ENCODE results near the gene OR6P1.

Gene OR6P1, protein sequence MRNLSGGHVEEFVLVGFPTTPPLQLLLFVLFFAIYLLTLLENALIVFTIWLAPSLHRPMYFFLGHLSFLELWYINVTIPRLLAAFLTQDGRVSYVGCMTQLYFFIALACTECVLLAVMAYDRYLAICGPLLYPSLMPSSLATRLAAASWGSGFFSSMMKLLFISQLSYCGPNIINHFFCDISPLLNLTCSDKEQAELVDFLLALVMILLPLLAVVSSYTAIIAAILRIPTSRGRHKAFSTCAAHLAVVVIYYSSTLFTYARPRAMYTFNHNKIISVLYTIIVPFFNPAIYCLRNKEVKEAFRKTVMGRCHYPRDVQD

DNA sequence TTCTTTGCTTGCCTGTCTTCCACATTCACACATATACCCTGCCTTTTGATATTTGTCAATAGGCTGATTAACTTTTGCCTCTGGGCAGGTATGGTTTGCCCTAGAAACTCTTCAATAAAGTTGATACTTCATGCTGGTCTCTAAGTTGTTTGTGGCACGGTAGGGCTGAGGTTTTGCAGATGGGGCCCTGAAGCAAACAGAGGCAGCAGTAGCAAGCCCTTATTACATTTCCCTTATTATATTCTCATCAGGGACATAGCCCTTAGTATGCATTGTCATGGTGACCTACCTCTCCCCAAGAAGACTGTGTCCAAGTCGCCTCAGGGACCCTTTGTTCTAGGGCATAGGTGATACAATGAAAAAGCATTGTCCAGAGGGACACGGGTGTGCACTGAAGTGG is at the start of gene OR6P1:
Gene OR6P1 (minus strand): TSS at position 101 of the 400 bp plus-strand sequence. CDS start 6,976 bp downstream, outside the sequence.
- no peak for DNase-seq (ENCODE audit: low read depth)

DNA sequence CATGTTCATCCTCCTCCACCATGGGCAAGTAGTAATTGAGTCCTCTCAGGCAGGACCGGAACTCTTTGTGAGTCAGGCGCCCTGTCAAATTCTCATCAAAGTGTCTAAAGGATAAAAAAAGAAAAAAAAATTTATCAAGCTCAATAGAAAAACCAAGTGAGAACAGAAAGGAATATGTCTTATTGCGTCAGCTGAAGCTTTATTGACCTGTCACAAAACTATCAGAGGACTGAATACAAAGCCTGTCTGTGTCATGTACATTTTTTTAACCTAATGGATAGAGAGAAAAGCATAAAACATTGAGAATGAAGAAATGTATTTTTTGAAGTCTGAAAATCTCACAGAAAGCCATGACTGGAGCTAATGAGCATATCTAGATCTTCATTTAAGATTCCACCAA is 43.4 kb upstream of the OR6P1 start:
- no peak for DNase-seq (ENCODE audit: low read depth)

DNA sequence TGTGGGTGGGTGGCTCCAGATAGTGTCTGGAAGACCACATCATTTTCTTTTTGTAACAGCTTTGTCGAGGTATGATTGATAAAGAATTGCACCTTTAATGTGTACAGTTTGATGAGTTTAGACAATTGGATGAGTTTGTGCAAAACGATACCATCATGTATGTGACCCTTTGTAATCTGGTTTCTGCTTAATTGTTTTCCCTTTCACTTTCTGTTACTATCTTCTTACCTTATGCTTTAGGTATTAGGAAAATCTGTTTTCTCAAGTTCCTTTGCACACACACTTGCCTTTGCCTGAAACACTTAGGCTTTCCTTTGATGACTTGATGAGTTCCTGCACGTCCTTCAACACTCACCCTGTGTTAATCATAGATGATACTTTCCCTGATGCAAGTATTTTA is 41.5 kb upstream of the OR6P1 start:
- no peak for DNase-seq (ENCODE audit: low read depth)

DNA sequence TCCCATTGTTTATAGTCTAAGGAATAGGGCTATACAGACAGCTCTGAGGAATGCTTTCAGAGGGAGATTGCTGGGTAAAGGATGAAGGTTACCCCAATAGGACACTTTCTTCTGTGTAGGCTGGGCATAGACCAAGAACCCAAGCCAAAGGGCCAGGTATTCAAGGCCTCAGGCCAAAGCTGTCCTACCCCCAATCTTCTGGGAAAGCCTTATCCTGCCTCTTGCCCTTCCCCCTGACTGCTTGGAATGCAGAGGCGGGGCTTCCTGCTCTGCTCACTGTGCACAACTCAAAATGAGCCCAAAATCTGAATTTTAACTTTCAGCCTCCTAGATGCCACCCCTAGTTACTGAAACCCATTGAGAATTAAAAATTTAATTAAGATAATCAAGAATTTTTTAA is 36.9 kb upstream of the OR6P1 start:
- DNase-seq (ENCODE audit: low read depth): no peak

DNA sequence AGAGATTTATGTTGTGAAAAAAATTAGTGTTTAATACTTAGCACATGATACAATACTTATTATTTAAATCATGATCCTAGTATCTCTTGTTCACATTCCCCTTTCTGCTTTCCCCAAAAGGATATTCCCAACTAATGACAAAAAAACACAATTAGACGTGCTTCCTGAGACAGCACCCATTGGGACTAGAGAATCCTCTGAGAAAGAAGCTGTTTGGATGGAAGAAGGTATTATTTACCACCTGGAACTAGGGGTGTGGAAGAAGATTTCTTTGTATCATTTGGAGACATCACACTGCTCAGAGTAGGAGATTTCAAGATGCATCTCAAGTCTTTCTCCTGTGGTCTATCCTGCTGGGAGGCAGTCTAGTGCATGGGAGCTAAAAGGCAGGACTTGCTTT is 34.6 kb upstream of the OR6P1 start, which contains the start of gene OR10Z1:
Gene OR10Z1 (plus strand): TSS at position 301 of the 400 bp plus-strand sequence. CDS start 1,171 bp downstream, outside the sequence.
- no peak for DNase-seq (ENCODE audit: low read depth)

DNA sequence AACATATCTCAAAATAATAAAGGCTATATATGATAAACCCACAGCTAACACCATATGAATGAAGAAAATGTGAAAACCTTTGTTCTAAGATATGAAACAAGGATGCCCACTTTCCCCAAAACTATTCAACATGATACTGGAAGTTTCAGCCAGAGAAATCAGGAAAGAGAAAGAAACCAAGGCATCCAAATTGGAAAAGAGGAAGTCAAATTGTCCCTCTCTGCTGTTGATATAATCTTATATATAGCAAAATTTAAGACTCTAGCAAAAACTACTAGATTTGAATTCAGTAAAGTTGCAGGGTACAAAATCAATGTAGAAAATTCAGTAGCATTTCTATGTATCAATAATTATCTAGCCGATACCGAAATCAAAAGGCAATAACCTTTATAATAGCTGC is 30.4 kb upstream of the OR6P1 start:
- DNase-seq (ENCODE audit: low read depth): no peak

DNA sequence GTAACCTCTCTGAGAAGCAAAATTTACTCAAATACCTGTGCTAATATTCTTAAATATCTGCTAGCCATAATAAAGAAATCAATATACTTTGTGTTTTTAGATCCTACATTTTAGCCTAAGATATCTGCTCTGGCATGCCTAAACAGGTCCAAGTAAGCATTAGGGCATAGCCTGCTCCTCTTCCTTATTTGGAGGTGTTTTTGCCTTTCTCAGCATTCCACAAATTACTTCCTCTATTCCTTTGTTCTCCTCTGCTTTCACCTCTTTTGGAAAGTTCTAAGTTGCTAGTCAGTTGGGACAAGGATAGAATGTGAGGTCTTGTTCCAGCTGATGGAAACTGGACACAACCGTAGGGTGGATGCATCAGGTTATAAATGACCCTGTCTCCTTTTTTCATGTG is 16.6 kb upstream of the OR6P1 start:
- no peak for DNase-seq (ENCODE audit: low read depth)

DNA sequence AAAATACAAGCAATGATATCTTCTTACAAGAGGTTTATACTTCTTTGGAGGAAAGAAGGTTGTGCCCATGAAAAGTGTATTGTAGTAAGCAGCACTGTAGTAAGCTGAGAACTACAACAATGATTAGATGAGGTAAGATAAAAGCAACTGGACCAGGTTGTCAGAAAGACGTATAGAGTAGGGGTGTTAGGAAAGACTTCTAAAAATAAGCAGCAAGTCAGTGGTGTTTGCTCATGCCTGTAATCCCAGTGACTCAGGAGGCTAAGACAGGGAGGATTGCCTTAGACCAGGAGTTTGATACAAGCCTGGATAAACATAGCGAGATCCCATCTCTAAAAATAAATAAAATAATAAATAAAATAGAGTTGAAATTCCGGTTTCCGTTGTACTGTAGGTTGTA is 13.6 kb upstream of the OR6P1 start:
- no peak for DNase-seq (ENCODE audit: low read depth)

DNA sequence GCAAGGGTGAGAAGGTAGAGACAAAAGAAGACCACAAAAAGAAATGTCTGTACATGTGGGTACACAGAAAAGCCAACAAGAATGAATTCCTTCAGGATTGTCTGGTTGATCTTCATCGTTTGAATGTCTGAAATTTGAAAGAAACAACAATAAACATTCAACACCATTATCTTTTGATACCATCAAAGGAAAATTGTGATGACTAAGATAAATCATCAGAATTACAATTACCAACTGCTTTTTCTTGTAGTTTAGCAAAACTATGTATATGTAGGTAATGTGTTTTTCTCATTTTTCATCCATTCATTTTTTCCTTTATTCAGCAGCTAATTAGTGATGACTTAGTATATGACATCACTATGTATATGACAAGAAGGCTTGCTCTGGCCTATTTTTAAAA is 9.4 kb upstream of the OR6P1 start, which contains the start of gene OR10X1:
Gene OR10X1 (minus strand): TSS at position 167 of the 400 bp plus-strand sequence. CDS start 0 bp downstream, at position 167.
- DNase-seq (ENCODE audit: low read depth): no peak

DNA sequence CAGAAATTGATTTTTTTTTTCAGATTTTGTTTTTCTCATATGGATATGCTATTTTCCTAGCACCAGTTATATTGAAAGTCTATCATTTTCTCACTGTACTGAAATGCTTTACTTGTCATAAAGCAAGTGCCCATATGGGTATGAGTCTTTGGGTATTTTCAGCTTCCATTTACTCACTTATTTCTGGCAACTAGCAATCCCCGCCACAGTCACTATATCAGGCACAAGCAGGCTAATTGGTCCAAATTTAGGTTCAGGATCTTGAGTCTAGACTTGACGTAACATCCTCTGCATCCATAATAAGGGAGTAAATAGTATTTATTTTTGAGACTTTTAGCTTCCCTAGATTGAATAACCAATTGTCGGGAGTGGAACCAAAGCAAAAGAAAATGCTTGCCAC is 7.2 kb upstream of the OR6P1 start:
- DNase-seq (ENCODE audit: low read depth): no peak

DNA sequence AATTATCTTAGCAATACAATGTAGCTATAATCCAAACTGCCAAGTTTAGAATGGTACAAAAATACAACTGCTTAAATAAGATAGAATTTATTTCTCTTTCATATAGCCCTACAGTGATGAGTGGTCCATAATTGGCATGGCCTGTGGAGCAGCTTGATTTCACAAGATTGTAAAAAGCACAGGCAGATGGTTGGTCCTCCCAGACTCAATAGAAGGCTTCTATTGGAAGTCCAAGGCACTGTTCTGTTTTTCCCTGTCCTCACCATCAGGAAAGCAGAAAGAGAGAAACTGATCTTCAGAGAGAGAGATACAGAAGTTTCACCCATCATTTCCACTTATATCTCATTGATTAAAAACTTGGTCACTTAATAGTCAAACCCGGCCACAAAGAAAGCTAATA is 1.8 kb upstream of the OR6P1 start:
- no peak for DNase-seq (ENCODE audit: low read depth)

DNA sequence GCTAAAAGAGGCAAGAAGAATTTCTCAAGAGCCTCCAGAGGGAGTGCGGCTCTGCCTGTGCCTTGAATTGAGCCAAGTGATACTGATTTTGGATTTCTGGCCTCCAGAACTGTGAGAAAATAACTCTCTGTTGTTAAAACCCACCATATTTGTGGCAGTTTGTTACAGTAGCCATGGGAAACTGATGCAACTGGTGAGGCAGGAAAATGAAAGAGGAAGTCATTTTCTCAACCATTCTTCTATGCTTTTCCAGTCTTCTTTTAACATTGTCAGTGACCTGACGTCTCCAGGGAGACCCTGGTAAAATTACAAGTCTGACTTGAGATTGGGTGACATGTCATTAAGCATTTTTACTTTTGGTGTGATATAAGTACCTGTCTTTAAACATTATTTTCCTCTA is 5.8 kb downstream of the OR6P1 start:
- no peak for DNase-seq (ENCODE audit: low read depth)

DNA sequence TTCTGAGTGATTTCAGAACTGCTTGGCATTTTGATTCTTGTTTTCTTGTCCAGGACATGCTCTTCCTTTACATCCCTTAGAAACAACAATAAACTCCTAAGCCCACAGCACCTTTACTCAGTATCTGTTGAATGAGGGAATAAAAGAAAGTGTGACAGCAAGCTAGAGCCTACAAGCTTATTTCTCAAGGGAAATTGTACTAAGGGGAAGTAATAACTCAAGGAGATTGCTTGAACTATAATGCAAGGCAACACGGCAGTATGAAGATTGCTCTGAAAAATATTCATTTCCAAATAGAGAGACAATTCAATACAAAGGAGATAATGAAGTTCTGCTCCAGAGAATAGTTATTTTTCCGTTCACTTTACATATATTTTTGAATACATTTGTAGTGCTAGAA is 6.5 kb downstream of the OR6P1 start:
- DNase-seq (ENCODE audit: low read depth): no peak

DNA sequence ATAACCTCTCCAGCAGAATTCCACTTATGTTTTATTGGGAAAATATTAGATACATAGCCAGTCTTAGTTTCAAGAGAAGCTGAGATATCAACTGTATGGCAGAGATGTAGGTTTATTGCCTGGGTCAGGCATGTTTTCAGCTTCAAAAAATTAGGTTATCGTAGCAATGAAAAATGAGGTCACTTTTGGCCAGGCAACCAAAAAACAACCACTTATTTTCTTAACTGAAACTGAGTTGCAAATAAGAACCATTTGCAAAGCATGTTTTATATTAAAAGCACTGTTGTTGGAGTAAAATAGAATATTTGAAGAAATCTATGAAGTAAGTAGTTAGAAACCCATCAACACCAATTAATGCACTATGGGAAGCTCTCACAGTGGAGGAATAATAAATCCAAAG is 10.7 kb downstream of the OR6P1 start:
- no peak for DNase-seq (ENCODE audit: low read depth)

DNA sequence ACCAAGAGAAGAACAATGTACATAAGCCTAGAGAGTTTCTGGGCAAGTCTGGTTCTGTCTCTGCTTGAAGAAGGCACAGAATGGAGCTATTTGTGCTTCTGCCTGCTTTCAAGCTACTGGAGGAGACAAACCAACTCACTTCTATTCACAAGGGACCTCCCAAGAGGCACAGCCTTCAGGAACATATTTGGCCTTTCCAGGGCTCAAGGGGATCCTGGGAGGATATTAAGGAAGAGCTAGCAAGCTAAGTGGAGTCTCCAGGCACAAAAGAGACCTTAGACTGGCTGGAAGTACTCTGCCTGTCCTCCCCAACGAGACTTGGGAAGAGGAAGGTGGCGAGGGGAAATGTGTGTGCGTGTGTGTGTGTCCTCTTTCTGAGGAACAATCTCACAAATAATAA is 16.0 kb downstream of the OR6P1 start, which contains the start of gene OR6Y1:
Gene OR6Y1 (minus strand): TSS at position 54 of the 400 bp plus-strand sequence. CDS start 6,300 bp downstream, outside the sequence.
- DNase-seq (ENCODE audit: low read depth): no peak

DNA sequence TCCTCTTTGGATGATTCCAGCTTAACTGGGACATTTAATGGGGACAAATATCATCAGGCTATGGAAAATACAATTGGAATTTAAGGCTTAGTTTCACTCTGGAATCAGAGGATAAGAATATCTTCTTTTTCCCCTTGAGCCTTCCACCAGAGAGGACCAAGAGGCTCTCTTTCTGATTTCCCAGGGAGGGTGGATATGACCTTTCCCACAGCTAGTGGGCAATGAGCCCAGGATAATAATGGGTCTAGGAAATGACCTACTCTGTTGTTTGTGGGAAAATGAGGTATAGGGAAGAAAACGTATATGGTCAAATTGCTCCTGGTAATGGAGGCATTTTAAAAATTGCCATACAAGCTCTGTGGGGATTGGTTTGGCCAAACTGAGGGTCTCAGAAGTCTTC is 18.1 kb downstream of the OR6P1 start:
- DNase-seq (ENCODE audit: low read depth): no peak

DNA sequence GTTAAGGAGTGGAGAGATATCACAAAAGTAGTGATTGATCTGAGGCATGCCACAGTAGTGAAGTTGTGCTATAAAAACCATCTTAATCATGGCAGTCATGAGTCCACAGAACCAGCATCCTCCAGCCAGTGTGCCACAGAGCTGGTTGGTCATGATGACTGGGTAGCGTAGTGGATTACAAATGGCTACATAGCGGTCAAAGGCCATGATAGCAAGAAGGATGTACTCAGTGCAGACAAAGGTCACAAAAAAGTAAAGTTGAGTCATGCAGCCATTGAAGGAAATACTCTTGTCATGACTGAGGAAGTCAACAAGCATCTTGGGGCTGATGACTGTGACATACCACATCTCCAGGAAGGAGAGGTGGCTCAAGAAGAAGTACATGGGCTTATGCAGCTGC is 22.8 kb downstream of the OR6P1 start:
- DNase-seq (ENCODE audit: low read depth): no peak

DNA sequence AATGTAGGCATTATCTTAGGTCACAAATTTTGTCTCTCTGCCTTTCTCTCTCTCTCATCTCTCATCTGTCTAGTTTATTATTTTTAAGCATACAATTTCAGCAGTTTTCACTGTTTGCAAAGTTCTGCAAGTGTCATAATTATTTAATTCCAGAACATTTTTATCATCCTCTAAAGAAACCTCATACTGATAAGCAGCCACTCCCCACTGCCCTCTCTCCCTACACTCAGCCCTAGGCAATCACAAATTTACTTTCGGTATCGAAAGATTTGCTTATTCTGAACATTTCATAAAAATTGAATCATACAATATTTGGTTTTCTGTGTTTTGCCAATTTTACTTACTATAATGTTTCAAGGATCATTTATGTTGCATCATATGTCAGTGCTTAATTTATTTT is 32.8 kb downstream of the OR6P1 start:
- DNase-seq (ENCODE audit: low read depth): no peak

DNA sequence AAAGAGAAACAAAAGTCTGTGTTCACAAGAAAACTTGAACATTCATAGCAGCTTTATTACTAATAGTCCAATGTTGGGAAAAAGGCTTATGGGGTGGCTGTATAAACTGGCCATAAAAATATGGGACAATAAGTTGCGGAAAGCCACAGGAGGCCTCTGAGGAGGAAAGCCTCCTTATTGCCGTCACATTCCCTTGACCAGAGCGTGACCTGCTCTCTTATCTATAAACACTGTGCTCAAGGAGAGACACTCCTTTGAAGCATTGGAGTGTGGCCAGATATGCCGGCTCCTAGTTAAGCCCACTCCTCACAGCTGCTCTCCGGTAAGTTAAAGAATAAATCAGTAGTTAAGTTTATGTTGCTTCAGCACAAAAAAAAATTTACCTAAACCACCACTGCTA is 35.9 kb downstream of the OR6P1 start:
- DNase-seq (ENCODE audit: low read depth): no peak

DNA sequence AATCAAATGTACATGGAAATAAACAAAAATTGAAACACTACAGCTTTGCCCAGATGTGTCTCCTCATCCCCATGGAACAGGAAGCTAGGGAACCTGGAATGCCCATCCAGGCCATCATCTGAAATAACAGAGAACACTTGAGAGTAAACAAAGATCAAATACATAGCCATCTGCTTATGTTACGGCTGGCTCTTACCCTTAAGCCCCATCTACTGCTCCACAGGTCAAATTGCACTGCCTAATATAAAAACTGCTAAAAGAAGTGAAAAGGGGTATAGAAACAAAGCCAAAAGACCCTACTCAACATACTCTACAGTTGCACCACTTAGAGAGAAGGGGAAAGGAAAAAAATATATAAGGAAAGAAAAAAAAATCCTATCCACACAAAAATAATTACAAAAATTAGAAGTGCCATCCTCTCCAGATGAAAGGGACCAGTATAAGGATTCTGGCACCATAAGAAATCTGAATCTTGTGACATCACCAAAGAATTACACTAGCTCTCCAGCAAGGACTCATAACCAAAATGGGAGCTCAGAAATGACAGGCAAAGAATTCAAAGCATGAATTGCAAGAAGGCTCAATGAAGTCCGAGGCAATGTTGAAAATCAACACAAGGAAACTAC is 43.1 kb downstream of the OR6P1 start:
- DNase-seq (ENCODE audit: low read depth): peak; percentile 1

DNA sequence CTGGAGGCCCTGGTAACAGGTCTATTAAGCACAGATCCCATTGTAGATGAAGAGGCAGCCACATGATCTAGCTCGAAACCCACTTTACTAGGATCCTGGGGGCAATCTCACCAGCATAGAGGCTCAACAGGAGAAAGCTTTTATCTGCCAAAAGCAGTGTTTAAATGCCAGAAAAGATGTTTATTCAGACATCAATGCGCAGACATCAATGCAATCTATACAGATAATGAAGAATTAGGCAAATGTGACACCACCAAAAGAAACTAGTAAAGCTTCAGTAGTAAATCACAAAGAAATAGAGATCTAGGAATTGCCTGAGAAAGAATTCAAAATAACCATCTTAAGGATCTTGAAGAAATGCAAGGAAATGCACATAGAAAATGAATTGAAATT is 48.7 kb downstream of the OR6P1 start:
- DNase-seq (ENCODE audit: low read depth): no peak

DNA sequence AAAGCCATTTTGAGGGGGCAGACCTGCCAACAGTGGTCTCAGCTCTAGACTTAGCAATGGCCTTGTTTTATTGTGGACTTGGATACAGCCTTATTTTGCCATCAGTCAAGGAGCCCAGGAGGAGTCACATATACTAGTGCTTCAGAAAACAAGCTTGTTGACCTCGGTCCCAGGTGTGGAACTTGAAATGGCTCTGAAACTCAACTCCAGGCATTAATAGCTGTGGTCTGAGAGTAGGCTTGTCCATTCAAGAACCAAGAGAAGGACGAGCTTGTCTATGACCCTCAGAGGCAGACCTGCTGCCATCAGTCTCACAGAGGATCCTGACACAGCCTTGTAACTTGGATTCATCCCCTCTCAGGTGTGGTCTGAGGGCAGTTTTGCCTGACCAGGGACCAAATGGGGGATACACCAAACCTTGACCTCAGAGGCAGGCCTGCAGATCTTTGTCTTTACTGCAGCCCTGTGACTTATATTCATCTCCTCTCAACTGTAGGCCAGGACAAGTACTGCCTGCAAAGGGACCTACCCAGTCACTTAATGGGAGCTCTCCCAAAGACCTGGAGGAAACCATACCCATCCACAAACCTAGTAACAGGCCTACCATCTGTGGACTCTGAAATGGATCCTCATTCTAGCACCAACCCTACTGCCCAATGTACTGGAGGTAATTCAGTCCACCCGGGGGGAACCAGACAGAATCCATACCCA is 49.3 kb downstream of the OR6P1 start:
- no peak for DNase-seq (ENCODE audit: low read depth)

DNA sequence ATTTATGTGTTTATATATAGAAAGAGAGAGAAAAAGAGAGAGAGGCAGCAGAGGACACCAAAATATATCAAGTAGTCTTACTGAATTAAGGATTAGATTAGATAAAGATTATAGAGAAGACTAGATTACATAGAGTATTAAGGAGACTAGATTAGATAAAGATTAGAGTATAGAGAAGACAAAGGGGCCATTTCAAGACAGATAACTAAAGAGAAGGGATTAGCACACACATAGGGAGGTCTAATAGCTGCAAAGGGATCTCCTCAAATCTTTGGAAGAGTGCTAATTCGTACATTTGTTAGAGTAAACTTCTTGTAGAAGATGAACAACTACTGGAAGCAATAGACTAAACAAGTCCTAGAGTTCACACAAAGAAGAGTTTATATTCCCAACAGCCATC is 50.4 kb downstream of the OR6P1 start:
- no peak for DNase-seq (ENCODE audit: low read depth)

All from GM04504 (cell line).